Measurements from ENCODE around the gene DHCR24.

DHCR24 gene

DNA sequence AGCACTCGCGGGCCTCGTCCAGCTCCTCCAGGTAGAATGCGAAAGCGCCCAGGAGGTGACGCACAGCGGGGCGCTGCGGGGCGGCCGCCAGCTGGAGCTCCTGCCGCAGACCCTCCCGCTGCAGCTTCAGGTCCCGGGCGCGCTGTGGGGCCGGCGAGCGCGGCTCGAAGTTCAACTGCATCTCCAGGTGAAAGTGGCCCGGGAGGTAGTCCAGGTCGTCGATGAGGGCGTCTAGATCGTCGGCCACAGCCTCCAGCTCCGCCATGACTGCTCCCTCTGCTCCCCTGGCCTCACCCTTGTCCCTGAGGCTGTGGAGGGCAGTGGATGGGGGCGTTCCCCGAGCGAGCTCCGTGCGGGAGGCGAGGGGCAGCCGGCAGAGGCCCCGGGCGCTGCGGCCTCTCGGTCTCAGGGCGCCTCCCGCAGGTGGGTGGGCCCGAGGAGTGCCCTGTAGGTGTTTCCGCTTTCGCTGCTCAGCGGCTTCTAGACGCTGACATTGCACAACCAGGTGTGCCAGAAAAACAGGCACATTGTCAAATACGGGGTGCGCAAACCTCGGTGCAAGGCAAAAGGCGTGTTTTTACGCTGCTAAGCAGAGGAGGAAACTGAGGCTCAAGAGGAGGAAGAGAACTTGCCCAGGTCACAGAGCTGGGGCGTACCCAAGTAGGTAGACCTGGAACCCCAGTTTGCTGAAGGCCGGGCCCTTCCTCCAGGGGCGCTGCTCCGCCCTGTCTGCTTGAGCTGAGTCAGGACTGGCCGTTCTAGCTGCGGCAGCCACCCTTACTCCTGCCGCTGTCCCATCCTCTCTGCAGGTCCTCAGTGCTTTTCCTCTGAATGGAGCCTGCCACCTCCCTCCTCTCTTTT lies 85.9 kb downstream of the DHCR24 start, which contains the start of gene TTC22:
TSS of gene TTC22 (minus strand) at position 425 of the 861 bp plus-strand sequence. CDS start at position 265, 160 bp downstream.
- DNase-seq (ENCODE audit: low spot score) = no peak

DNA sequence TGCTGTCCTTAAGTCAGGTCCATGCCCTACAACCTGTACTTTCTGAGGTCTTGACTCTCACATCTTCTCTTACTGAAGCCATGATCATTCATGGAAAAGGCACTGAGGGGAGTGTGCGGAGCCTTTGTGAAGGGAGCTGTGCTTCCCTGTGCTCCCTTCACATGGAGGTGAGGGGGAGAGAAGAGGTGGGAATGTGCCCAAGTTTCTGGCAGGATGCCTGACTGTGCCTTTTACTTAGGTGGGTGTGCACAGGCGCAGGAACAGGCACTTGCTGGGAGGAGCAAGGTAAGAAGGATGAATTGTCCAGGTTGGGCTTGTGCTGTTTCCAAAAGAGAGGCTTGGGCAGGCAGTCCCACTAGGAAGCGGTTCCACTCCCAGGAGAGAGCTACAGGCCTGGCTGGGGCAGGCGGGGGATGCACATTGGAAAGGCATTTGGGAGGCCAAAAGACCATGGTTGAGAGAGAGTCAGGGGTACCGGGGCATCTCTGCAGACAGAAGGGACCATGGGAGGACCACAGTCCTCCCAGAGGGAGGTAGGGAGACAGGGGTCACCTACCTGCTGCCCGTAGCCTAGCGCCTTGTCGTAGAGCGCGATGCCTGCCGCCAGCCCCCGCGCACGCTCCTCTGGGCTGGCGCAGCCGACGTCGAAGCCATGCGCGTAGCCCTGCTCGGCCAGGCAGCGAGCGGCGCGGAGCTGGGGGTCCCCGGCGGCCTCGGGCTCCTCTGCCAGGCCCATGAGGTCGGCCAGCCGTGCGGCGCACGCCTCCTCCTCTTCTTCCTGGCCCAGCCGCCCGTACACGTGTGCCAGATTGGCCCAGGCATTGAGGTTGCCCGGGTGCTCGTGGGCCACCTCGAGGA lies 86.7 kb downstream of the DHCR24 start:
- no peak for DNase-seq (ENCODE audit: low spot score)
